Parathyroid adenoma (tissue), 2 donors: Measurements from ENCODE around the gene LRR1.

Experiments
- H2AFZ ChIP-seq: fragments of 300-600 bp; sonication (generic); one replicate; pipeline ENCODE4 v1.7.0; 2017; ENCODE audit warnings: antibody characterized with exemption, mild to moderate bottlenecking
- H3K27ac ChIP-seq: fragments of 300-600 bp; sonication (generic); one replicate; pipeline ENCODE4 v1.7.0; 2017
- H3K27me3 ChIP-seq: fragments of 300-600 bp; sonication (generic); one replicate; pipeline ENCODE4 v1.7.0; 2017; ENCODE audit warnings: low read length; ENCODE audit not compliant: control insufficient read depth, insufficient read depth
- H3K36me3 ChIP-seq: fragments of 300-600 bp; sonication (generic); one replicate; pipeline ENCODE4 v1.7.0; 2017; ENCODE audit warnings: low read length; ENCODE audit not compliant: control insufficient read depth, insufficient read depth
- H3K4me1 ChIP-seq: fragments of 300-600 bp; sonication (generic); one replicate; pipeline ENCODE4 v1.7.0; 2017; ENCODE audit warnings: control low read depth
- H3K4me2 ChIP-seq: fragments of 300-600 bp; sonication (generic); one replicate; pipeline ENCODE4 v1.7.0; 2017; ENCODE audit warnings: low read length
- H3K4me3 ChIP-seq: fragments of 300-600 bp; sonication (generic); one replicate; pipeline ENCODE4 v1.7.0; 2017; ENCODE audit warnings: low read depth, low read length
- H3K79me2 ChIP-seq: fragments of 300-600 bp; sonication (generic); one replicate; pipeline ENCODE4 v1.7.0; 2017; ENCODE audit warnings: control low read depth
- H3K9ac ChIP-seq: fragments of 300-600 bp; sonication (generic); one replicate; pipeline ENCODE4 v1.7.0; 2017; ENCODE audit warnings: mild to moderate bottlenecking
- H3K9me3 ChIP-seq: fragments of 300-600 bp; sonication (generic); one replicate; pipeline ENCODE4 v1.7.0; 2017; ENCODE audit warnings: low read length; ENCODE audit not compliant: control insufficient read depth
- TF ChIP-seq, protein P1 (sequence below): fragments of 300-600 bp; sonication (generic); IDR thresholded peaks from one replicate; pipeline ENCODE4 v1.7.0; 2017; ENCODE audit warnings: antibody characterized with exemption, mild to moderate bottlenecking
- donor health status: primary hyperparathyroidism.

LRR1 gene

DNA sequence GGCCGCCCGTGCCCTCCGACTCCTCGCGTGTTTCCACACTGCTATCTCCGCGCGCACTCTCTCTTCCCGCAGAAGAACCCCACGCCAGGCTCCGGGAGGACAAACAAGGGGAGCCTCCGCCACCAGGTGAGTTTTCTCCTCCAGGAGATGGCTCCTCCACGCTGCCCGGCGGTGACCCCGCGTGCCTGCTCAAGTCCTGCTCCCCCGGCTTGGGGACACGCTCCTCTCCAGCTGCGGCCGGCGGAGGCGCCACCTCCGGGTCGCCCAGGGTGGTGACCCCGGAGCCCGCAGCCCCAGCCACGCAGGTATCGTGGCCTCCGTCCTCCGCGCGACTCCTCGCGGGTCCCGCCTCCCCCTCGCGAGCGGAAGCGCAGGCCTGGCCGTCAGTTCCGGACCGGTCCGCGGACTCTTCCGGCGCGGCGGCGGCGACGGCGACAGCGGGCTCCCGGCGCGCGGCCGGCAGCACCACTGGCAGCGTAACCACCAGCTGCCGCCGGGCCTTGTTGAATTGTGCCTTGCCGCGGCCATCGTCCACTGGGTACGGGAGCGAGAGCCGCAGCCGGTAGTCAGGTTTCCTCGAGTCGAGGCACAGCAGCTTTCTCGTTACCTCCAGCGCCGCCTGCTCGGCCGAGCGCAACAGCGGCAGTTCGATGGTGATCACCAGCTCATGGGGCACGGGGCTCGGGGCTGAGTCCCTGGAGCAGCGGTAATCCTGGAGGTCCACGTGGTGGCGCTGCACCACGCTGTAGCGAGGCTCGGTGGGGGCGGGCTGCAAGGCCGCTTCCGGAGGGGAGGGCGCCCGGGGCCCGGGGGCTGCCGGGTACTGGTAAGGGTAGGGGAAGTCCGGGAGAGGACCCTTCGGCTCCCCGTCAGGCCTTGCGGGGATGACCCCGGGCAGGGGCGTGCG is 35.2 kb downstream of the LRR1 start:
- Histone ChIP-seq H3K9me3 (no peaks in the 10 kb centered on the region), H3K79me2 (peaks cover 6% of the 10 kb centered on the region), H3K4me1 (peaks cover 3% of the 10 kb centered on the region)

DNA sequence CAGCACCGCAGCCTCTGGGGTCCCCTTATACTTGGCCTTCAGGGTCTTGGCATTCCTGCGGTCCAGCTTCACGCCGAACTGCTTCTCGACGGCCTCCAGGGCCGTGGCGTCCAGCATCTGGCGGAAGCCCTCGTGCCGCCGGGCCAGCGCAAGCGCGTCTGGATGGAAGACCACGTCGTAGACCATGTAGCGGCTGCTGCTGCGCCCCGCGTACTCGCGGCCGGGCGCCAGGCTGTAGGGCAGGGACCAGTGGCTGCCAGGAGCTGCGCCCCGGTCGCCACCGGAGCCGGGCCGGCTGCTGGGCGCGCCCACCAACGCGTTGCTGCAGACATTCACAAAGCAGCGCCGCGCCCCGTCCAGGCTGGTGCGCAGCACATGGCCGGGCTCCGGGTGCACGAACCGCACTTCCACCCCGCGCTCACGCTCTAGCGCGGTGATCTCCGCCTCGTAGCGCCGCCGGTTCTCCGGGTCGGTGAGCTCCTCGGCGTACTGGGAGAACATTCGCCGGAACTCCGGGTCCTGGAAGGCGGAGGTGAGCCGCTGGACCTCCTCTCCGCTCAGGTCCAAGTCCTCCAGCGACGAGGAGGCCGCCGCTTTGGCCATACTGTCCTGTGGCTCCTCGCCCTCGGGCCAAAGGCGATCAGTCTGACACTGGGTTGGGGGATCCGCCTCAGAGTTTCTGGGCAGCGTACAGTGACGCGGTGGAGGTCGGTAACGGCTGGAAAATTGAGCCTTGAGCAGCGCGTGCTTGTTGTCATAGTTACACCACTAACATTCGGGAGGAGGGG is 36.0 kb downstream of the LRR1 start, which contains the start of gene DNAAF2:
DNAAF2 (minus strand) TSS at position 698 of the 788 bp plus-strand sequence; CDS start at position 603, 95 bp downstream.
- Histone ChIP-seq H3K27me3 (no peaks in the 10 kb centered on the region), H3K9ac (peak within 1 kb of the TSS; percentile 85), H3K4me1 (peaks cover 3% of the 10 kb centered on the region), H3K4me2 (peak within 1 kb of the TSS; percentile 98), H3K4me3 (peak within 1 kb of the TSS; percentile 82), H2AFZ (peak within 1 kb of the TSS; percentile 100), H3K27ac (peak within 1 kb of the TSS; percentile 97), H3K79me2 (peaks cover 9% of the 10 kb centered on the region), H3K36me3 (no peaks in the 10 kb centered on the region), H3K9me3 (no peaks in the 10 kb centered on the region)
- TF ChIP-seq, protein P1, sequence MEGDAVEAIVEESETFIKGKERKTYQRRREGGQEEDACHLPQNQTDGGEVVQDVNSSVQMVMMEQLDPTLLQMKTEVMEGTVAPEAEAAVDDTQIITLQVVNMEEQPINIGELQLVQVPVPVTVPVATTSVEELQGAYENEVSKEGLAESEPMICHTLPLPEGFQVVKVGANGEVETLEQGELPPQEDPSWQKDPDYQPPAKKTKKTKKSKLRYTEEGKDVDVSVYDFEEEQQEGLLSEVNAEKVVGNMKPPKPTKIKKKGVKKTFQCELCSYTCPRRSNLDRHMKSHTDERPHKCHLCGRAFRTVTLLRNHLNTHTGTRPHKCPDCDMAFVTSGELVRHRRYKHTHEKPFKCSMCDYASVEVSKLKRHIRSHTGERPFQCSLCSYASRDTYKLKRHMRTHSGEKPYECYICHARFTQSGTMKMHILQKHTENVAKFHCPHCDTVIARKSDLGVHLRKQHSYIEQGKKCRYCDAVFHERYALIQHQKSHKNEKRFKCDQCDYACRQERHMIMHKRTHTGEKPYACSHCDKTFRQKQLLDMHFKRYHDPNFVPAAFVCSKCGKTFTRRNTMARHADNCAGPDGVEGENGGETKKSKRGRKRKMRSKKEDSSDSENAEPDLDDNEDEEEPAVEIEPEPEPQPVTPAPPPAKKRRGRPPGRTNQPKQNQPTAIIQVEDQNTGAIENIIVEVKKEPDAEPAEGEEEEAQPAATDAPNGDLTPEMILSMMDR, result no peak

More for the DNA sequence above, 35.2 kb downstream of the LRR1 start:
- Histone ChIP-seq H2AFZ (peak overlapping the region; percentile 100), H3K36me3 (no peaks in the 10 kb centered on the region), H3K27me3 (no peaks in the 10 kb centered on the region), H3K27ac (peak overlapping the region; percentile 97), H3K4me2 (peak overlapping the region; percentile 98), H3K9ac (peak overlapping the region; percentile 85), H3K4me3 (peak overlapping the region; percentile 82)
- TF ChIP-seq, protein P1, result peak; percentile 91

DNA sequence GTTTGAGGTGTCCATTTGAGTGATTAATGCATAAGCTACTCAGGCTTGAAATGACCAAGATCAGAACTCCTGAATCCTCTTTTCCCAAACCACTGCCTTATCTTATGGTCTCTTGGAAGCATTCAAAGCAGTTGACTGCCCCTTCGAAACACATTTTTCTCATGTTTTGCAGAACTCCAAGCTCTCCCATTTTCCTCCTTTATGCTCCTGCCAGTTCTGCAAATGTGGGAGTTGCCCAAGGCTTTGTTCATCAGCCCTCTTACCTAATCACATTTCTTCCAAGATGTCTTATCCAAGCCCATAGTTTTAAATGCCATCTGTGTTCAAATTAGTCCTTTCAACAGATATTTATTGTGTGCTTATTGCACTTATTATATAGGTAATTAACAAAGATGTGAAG is 38.1 kb downstream of the LRR1 start:
- Histone ChIP-seq H3K27ac (no peak overlapping the region), H3K36me3 (no peaks in the 10 kb centered on the region), H3K9me3 (no peaks in the 10 kb centered on the region), H3K27me3 (no peaks in the 10 kb centered on the region), H2AFZ (no peak overlapping the region), H3K4me1 (no peaks in the 10 kb centered on the region), H3K9ac (no peak overlapping the region), H3K4me3 (no peak overlapping the region), H3K79me2 (peaks cover 14% of the 10 kb centered on the region), H3K4me2 (no peak overlapping the region)
- TF ChIP-seq, protein P1, result no peak

DNA sequence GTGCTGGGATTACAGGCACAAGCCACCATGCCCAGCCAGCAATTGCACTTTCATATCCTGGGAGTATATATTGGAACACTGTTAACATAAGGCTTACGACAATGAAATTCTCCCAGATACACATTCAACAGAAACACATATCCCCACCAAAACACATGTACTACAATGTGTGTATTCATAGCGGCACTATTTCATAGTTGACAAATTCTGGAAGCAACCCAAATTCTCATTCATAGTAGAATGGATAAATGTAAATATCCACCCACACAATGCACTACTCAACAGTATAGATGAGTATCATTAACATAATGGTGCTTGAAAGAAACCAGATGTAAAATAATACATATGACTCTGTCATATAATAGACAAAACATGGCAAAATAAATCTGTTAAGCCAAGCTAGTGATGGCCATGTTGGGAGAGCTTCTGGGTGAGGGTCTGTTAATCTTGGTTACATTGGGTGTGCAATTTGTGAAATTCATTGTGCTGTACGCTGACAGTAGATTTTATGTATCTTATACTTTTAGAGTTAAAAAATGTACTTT is 38.9 kb downstream of the LRR1 start:
- H3K4me2 ChIP-seq, result no peak overlapping the region
- H3K9ac ChIP-seq, result no peak overlapping the region
- no peak overlapping the region for H3K27ac ChIP-seq
- peaks cover 14% of the 10 kb centered on the region for H3K79me2 ChIP-seq
- H3K4me1 ChIP-seq, result peaks cover 3% of the 10 kb centered on the region
- H3K9me3 ChIP-seq, result no peaks in the 10 kb centered on the region
- no peaks in the 10 kb centered on the region for H3K36me3 ChIP-seq
- no peak overlapping the region for H3K4me3 ChIP-seq
- TF ChIP-seq, protein P1, result no peak
- H3K27me3 ChIP-seq, result no peaks in the 10 kb centered on the region
- H2AFZ ChIP-seq, result no peak overlapping the region
